ENCODE data around the gene SOS2.
"Not testable (repeated sequence)": the region's sequence is repeated elsewhere in the genome, so short reads cannot be mapped to it uniquely, and the experiment has no call there.

The SOS2 gene

GRCh38 chr14:50083467-50084337 is 147.7 kb downstream of the SOS2 start:
- DNase-seq, result peak; percentile 21

- DNase-seq, result peak; percentile 23
Measured at GRCh38 chr14:50082784-50083466, 148.5 kb downstream of the SOS2 start.

- no peak for DNase-seq
Measured at GRCh38 chr14:50082308-50082742, 149.1 kb downstream of the SOS2 start.

GRCh38 chr14:50079103-50079502 is 152.3 kb downstream of the SOS2 start:
- not testable (repeated sequence) for DNase-seq

- not testable (repeated sequence) for DNase-seq
Measured at GRCh38 chr14:50073663-50074062, 157.7 kb downstream of the SOS2 start.

GRCh38 chr14:50072395-50072794 is 159.0 kb downstream of the SOS2 start:
- DNase-seq, result no peak

GRCh38 chr14:50070840-50071548 is 160.4 kb downstream of the SOS2 start:
- no peak for DNase-seq

- no peak for DNase-seq
Measured at GRCh38 chr14:50070230-50070629, 161.1 kb downstream of the SOS2 start.

- no peak for DNase-seq
Measured at GRCh38 chr14:50069325-50069724, 162.1 kb downstream of the SOS2 start.

- DNase-seq, result no peak
Measured at GRCh38 chr14:50068496-50068895, 162.9 kb downstream of the SOS2 start.

GRCh38 chr14:50067723-50068495 is 163.5 kb downstream of the SOS2 start:
- no peak for DNase-seq

Measured in activated gamma-delta T cell (primary cell).